Measurements from ENCODE around the gene COA3. TPM values are rescaled to one million over a fixed set of nuclear protein-coding genes. Genes with fewer than 3 reads are reported as not detected.

COA3 gene
- total and polyA plus RNA-seq, 2 donors (not counting 1 experiment from before 2014, with no cell fraction given), result 18.5 to 32.1 TPM

DNA sequence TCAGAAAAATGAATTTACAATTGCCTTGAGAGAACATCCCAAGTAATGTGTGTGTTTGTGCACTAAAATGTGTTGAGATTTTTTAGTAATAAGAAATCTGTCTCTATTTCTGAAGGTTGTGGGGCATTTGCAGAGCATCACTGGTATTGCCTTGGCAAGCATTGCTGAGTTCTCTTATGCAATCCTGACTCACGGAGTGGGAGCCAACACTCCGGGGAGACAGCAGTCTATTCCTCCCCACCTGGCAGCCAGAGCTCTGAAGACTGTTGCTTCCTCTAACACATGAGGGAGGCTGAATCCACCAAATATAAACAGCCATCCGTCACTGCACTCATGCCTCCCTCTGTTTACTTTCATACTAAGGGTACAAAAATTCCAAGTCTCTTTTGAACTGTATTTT, 10.7 kb upstream of the COA3 start:
- H3K4me2 ChIP-seq (replicated peaks; ENCODE audit: low read depth, low read length, poor library complexity, severe bottlenecking), result no peak overlapping the region
- WGBS (ENCODE audit: insufficient coverage), result no CpG with 5 or more reads among the region's 3 CpGs
- intact Hi-C loops (cut with micrococcal nuclease), result no loop called here
- H3K9me3 Mint-ChIP-seq (ENCODE audit: insufficient read depth), result no peaks in the 10 kb centered on the region
- ATAC-seq (ENCODE audit: low read depth), result no peak
- POLR2A ChIA-PET, result no interaction called here
- DNase-seq, result no peak
- no peak overlapping the region for H3K27ac ChIP-seq (ENCODE audit: low read length in 2 of 2)
- no peak overlapping the region for H3K4me3 Mint-ChIP-seq
- CTCF ChIA-PET, result interaction anchor here (0.5 kb wide), 1 partner anchor 265 kb away, joined by 4 read pairs; no protein-coding TSS in a partner anchor
- H4K20me1 ChIP-seq (ENCODE audit: control insufficient read depth, insufficient read depth, low read length, poor library complexity, severe bottlenecking), result no peaks in the 10 kb centered on the region
- H3K36me3 ChIP-seq (replicated peaks in 1 of 2; ENCODE audit: control extremely low read depth in 1 of 2, control insufficient read depth in 1 of 2, extremely low read depth in 1 of 2, insufficient read depth in 2 of 2, low read length in 1 of 2), result peaks cover 3 to 32% of the 10 kb centered on the region in 2 experiments
- H3K27me3 Mint-ChIP-seq, result no peaks in the 10 kb centered on the region
- TF ChIP-seq EZH2 (IDR thresholded peaks at IDR 0.05; ENCODE audit: borderline replicate concordance, insufficient read depth, low read depth, low read length, poor library complexity, severe bottlenecking), result no peak
- TF ChIP-seq, protein P1, sequence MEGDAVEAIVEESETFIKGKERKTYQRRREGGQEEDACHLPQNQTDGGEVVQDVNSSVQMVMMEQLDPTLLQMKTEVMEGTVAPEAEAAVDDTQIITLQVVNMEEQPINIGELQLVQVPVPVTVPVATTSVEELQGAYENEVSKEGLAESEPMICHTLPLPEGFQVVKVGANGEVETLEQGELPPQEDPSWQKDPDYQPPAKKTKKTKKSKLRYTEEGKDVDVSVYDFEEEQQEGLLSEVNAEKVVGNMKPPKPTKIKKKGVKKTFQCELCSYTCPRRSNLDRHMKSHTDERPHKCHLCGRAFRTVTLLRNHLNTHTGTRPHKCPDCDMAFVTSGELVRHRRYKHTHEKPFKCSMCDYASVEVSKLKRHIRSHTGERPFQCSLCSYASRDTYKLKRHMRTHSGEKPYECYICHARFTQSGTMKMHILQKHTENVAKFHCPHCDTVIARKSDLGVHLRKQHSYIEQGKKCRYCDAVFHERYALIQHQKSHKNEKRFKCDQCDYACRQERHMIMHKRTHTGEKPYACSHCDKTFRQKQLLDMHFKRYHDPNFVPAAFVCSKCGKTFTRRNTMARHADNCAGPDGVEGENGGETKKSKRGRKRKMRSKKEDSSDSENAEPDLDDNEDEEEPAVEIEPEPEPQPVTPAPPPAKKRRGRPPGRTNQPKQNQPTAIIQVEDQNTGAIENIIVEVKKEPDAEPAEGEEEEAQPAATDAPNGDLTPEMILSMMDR (IDR thresholded peaks at IDR 0.05), result no peak
- no peak overlapping the region for H2AFZ ChIP-seq (ENCODE audit: insufficient read depth, low read depth, low read length, poor library complexity, severe bottlenecking)
- no peaks in the 10 kb centered on the region for H3K79me2 ChIP-seq (ENCODE audit: control insufficient read depth, insufficient read depth, low read length)
- no peaks in the 10 kb centered on the region for H3K27me3 ChIP-seq (replicated peaks in 1 of 4; ENCODE audit: control extremely low read depth in 1 of 4, control insufficient read depth in 3 of 4, insufficient read depth in 4 of 4, low read length in 3 of 4)
- no peaks in the 10 kb centered on the region for H3K4me1 Mint-ChIP-seq
- no peaks in the 10 kb centered on the region for H3K9me3 ChIP-seq (ENCODE audit: control extremely low read depth in 1 of 3, control insufficient read depth in 2 of 3, insufficient read depth in 1 of 3, low read length in 2 of 3)
- H3K9ac ChIP-seq (ENCODE audit: low read length), result no peak overlapping the region
- no peak overlapping the region for H3K27ac Mint-ChIP-seq
- H3K4me3 ChIP-seq (ENCODE audit: control extremely low read depth in 1 of 5, extremely low read depth in 1 of 5, insufficient read depth in 1 of 5, low read depth in 2 of 5, low read length in 4 of 5), result no peak overlapping the region
- no peaks in the 10 kb centered on the region for H3K4me1 ChIP-seq (ENCODE audit: control insufficient read depth in 2 of 2, insufficient read depth in 2 of 2, low read length in 2 of 2)

DNA sequence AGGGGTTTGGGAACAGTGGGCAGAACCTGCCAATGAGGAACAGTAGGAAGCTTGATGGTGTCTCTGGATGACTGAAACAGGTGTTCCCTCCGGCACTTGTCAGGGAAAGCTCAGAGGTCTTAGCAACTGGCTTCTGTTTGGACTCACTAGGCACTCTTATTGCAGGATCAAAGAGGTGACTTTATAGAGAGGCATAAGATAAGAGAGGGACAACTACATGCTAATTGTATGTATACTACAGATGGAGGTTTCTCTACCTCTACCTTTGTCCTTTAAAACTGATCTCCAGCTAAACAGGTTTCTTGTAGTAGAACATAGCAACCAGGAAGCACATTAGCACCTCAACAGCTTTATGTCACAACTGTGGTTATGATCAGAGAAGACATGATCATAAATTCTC, 7.7 kb upstream of the COA3 start:
- Histone ChIP-seq H3K4me2 (replicated peaks; ENCODE audit: low read depth, low read length, poor library complexity, severe bottlenecking) (no peak overlapping the region), H3K27me3 (replicated peaks in 1 of 4; ENCODE audit: control extremely low read depth in 1 of 4, control insufficient read depth in 3 of 4, insufficient read depth in 4 of 4, low read length in 3 of 4) (no peaks in the 10 kb centered on the region), H3K4me1 (ENCODE audit: control insufficient read depth in 2 of 2, insufficient read depth in 2 of 2, low read length in 2 of 2) (no peaks in the 10 kb centered on the region), H3K9me3 (ENCODE audit: control extremely low read depth in 1 of 3, control insufficient read depth in 2 of 3, insufficient read depth in 1 of 3, low read length in 2 of 3) (no peaks in the 10 kb centered on the region), H3K4me3 (ENCODE audit: control extremely low read depth in 1 of 5, extremely low read depth in 1 of 5, insufficient read depth in 1 of 5, low read depth in 2 of 5, low read length in 4 of 5) (no peak overlapping the region), H3K36me3 (replicated peaks in 1 of 2; ENCODE audit: control extremely low read depth in 1 of 2, control insufficient read depth in 1 of 2, extremely low read depth in 1 of 2, insufficient read depth in 2 of 2, low read length in 1 of 2) (peaks cover under 1 to 17% of the 10 kb centered on the region in 2 experiments), H3K27ac (ENCODE audit: low read length in 2 of 2) (no peak overlapping the region), H4K20me1 (ENCODE audit: control insufficient read depth, insufficient read depth, low read length, poor library complexity, severe bottlenecking) (no peaks in the 10 kb centered on the region), H2AFZ (ENCODE audit: insufficient read depth, low read depth, low read length, poor library complexity, severe bottlenecking) (no peak overlapping the region), H3K9ac (ENCODE audit: low read length) (no peak overlapping the region), H3K79me2 (ENCODE audit: control insufficient read depth, insufficient read depth, low read length) (no peaks in the 10 kb centered on the region)
- Mint-ChIP-seq H3K27me3 (no peaks in the 10 kb centered on the region), H3K9me3 (ENCODE audit: insufficient read depth) (no peaks in the 10 kb centered on the region), H3K4me1 (no peaks in the 10 kb centered on the region), H3K27ac (no peak overlapping the region), H3K4me3 (no peak overlapping the region)
- no peak for ATAC-seq (ENCODE audit: low read depth)
- ChIA-PET POLR2A (interaction anchor here (0.7 kb wide), 1 partner anchor 901 kb away, joined by 4 read pairs; no protein-coding TSS in a partner anchor), CTCF (interaction anchor here (0.7 kb wide), 1 partner anchor 24 kb away, joined by 4 read pairs; no protein-coding TSS in a partner anchor)
- no peak for TF ChIP-seq EZH2 (IDR thresholded peaks at IDR 0.05; ENCODE audit: borderline replicate concordance, insufficient read depth, low read depth, low read length, poor library complexity, severe bottlenecking)
- TF ChIP-seq, protein P1 (IDR thresholded peaks at IDR 0.05), result no peak
- intact Hi-C loops (cut with micrococcal nuclease), result no loop called here
- DNase-seq, result no peak
- WGBS (ENCODE audit: insufficient coverage), result 100% methylated on average over 1 of the region's 1 CpG
